PFSK-1 (cell line): ENCODE results near the gene MACROD1.
A peak's percentile ranks its signal among the peaks of the same experiment; 100 is the strongest.

Source experiments
- FOXP2 ChIP-seq: optimal IDR thresholded peaks from 2 replicates; pipeline ENCODE3; 2011; ENCODE audit warnings: borderline replicate concordance, control low read depth, inconsistent platforms; ENCODE audit not compliant: insufficient read depth; ENCODE audit errors: extremely low read length, extremely low read depth
- POLR2AphosphoS5 ChIP-seq: IDR thresholded peaks from 2 replicates; pipeline ENCODE4 v1.6.1; 2012; ENCODE audit warnings: low read depth, mild to moderate bottlenecking, control low read depth, low read length, moderate library complexity
- REST ChIP-seq, 2 experiments: IDR thresholded peaks; 2 replicates each; pipeline versions ENCODE4 v1.6.1 to v1.8.0; 2011 to 2012; ENCODE audit warnings: low read depth in 2 of 2, low read length in 2 of 2, control low read depth in 1 of 2, inconsistent platforms in 1 of 2, mild to moderate bottlenecking in 1 of 2, moderate library complexity in 1 of 2; ENCODE audit not compliant: insufficient read depth in 1 of 2
- SIN3A ChIP-seq: IDR thresholded peaks from 2 replicates; pipeline ENCODE4 v1.6.1; 2012; ENCODE audit warnings: mild to moderate bottlenecking, low read length, moderate library complexity, borderline replicate concordance; ENCODE audit not compliant: insufficient read depth
- TAF1 ChIP-seq: IDR thresholded peaks from 2 replicates; pipeline ENCODE4 v1.6.1; 2012; ENCODE audit warnings: low read length, control low read depth, borderline replicate concordance; ENCODE audit not compliant: insufficient read depth

The MACROD1 gene

GRCh38 chr11:64183890-64184289 lies 18.0 kb upstream of the MACROD1 start:
- TF ChIP-seq SIN3A (no peak), REST (IDR thresholded peaks at IDR 0.05; ENCODE audit: insufficient read depth in 1 of 2, low read depth in 2 of 2, low read length in 2 of 2) (no peak), POLR2AphosphoS5 (no peak), TAF1 (no peak), FOXP2 (no peak)

GRCh38 chr11:64181506-64182411 lies 15.8 kb upstream of the MACROD1 start:
- peak; percentile 96 for TF ChIP-seq POLR2AphosphoS5
- peak; percentile 95 for TF ChIP-seq TAF1
- no peak for TF ChIP-seq SIN3A
- no peak for TF ChIP-seq REST (IDR thresholded peaks at IDR 0.05; ENCODE audit: insufficient read depth in 1 of 2, low read depth in 2 of 2, low read length in 2 of 2)
- TF ChIP-seq FOXP2: peak; percentile 96

GRCh38 chr11:64180891-64181290 lies 15.0 kb upstream of the MACROD1 start:
- no peak for TF ChIP-seq FOXP2
- TF ChIP-seq TAF1: no peak
- TF ChIP-seq SIN3A: no peak
- TF ChIP-seq POLR2AphosphoS5: no peak
- no peak for TF ChIP-seq REST (IDR thresholded peaks at IDR 0.05; ENCODE audit: insufficient read depth in 1 of 2, low read depth in 2 of 2, low read length in 2 of 2)

- TF ChIP-seq FOXP2: no peak
- 0 out of 2 replicates have a peak, but pooled peaks have one; percentile 3 for TF ChIP-seq POLR2AphosphoS5
Measured at GRCh38 chr11:64178951-64179639, 13.2 kb upstream of the MACROD1 start.

- TF ChIP-seq TAF1: no peak
- TF ChIP-seq FOXP2: no peak
- no peak for TF ChIP-seq POLR2AphosphoS5
- TF ChIP-seq SIN3A: no peak
- no peak for TF ChIP-seq REST (IDR thresholded peaks at IDR 0.05; ENCODE audit: insufficient read depth in 1 of 2, low read depth in 2 of 2, low read length in 2 of 2)
Measured at GRCh38 chr11:64178203-64178602, 12.3 kb upstream of the MACROD1 start.
